Transverse colon (tissue), 3 donors: ENCODE measurements around the gene GEMIN5.

Source experiments
- CTCF ChIP-seq, 5 experiments: fragments of 200-600 bp in 3 of 5; fragments of 450-650 bp in 2 of 5; sonication (generic) in 3 of 5; IDR thresholded peaks; 1 replicate in 2 of 5; 2 replicates in 3 of 5; pipeline ENCODE4 v1.5.1; 2016 to 2017; ENCODE audit warnings: antibody characterized with exemption in 5 of 5, inconsistent platforms in 3 of 5, mild to moderate bottlenecking in 2 of 5, moderate library complexity in 1 of 5
- EP300 ChIP-seq: sonication (generic); formaldehyde crosslinking; IDR thresholded peaks from one replicate; pipeline ENCODE4 v1.6.1; 2017; ENCODE audit warnings: antibody characterized with exemption, low read depth
- POLR2A ChIP-seq: fragments of 450-650 bp; IDR thresholded peaks from one replicate; pipeline ENCODE4 v1.6.1; 2016; ENCODE audit warnings: antibody characterized with exemption, mild to moderate bottlenecking, moderate library complexity

DNA sequence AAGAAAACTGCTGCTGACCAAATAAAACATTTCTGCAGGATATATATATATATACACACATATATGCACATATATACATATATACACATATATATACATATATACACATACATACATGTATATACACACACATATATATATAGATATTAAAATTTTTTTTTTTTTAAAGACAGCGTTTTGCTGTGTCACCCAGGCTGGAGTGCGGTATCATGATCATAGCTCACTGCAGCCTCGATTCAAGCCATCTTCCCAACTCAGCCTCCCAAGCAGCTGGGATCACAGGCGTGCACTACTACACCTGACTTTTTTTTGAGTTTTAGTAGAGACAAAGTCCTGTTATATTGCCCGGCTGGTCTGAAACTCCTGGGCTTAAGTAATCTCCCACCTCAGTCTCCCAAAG is 5.5 kb upstream of the GEMIN5 start:
- TF ChIP-seq CTCF (IDR thresholded peaks at IDR 0.05) = no peak
- no peak for TF ChIP-seq EP300
- TF ChIP-seq POLR2A = no peak
